C4-2B (cell line): ENCODE measurements around the gene SPACDR.
"Not testable (repeated sequence)": the region's sequence is repeated elsewhere in the genome, so short reads cannot be mapped to it uniquely, and the experiment has no call there.

Experiments used
- H3K27ac ChIP-seq: fragments of 450-650 bp; 2 replicates; pipeline ENCODE4 v1.5.1; 2017
- CTCF ChIP-seq: fragments of 450-650 bp; conservative IDR thresholded peaks from 2 replicates; pipeline ENCODE4 v1.5.1; 2017; ENCODE audit warnings: mild to moderate bottlenecking
- ZFX ChIP-seq: fragments of 450-650 bp; IDR thresholded peaks from 2 replicates; pipeline ENCODE4 v1.6.1; 2017

SPACDR gene

DNA sequence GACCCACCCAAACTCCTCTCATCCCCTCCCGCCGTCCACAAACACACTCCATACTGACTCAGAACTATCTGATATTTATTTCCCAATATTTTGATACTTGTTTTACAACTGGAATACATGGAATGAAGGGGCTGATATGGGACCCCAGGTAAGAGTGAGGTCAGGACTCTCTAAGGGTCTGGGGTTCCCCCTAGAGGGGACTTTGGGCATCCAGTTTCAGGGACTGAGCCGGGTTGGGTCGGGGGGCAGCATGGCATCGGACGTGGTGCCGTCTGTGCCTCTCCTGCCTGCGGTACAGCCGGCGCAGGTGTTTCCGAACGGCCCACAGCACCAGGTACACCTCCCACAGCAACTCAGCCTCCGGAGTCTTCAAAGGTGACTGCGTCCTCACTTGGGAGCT, 7.5 kb downstream of the SPACDR start:
- TF ChIP-seq CTCF (no peak), ZFX (no peak)
- no peak overlapping the region for H3K27ac ChIP-seq

DNA sequence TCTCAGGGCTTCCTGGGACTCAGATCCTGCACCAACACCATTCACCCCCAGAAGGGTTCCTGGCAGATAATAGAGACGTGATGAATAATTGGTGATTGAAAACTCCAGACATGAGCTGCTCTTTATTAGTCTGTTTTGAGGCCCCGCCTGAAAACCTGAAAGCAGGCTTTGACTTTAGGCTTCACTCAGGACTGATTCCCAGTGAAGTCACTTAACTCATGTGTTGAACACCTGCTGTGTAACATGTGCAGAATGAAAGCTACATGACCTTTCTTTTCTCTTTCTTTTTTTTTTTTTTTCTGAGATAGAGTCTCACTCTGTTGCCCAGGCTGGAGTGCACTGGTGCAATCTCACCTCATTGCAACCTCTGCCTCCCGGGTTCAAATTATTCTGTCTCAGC, 8.9 kb downstream of the SPACDR start:
- TF ChIP-seq ZFX (no peak), CTCF (no peak)
- no peak overlapping the region for H3K27ac ChIP-seq

DNA sequence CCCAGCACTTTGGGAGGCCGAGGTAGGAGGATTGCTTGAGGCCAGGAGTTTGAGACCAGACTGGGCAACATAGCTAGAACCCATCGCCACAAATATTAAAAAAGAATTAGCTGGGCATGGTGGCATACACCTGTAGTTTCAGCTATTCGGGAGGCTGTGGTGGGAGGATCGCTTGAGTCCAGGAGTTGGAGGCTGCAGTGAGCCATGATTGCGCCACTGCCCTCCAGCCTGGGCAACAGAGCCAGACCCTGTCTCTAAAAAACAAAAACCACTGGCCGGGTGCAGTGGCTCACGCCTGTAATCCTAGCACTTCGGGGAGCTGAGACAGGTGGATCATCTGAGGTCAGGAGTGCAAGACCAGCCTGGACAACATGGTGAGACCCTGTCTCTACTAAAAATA, 10.2 kb downstream of the SPACDR start:
- not testable (repeated sequence) for H3K27ac ChIP-seq

DNA sequence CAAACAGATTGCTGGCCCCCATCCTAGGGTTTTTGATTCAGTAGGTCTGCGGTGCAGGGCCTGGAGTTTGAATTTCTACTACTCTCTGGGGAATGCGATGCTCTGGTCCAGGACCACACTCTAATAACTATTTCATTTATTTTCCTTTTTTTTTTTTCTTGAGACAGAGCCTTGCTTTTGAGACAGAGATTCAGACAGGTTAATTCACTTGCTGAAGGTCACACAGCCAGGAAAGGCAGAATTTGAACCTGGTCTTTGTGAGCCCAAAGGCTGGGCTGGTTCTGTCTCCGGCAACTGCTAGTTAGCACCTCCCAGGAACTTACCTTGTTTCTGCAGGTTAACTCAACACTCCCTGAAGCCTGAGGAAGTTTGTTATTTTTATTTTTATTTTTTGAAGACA, 11.5 kb downstream of the SPACDR start:
- no peak for TF ChIP-seq CTCF
- no peak for TF ChIP-seq ZFX
- H3K27ac ChIP-seq, result no peak overlapping the region

GRCh38 chr7:100449190-100449795, 14.8 kb downstream of the SPACDR start:
- no peak overlapping the region for H3K27ac ChIP-seq

DNA sequence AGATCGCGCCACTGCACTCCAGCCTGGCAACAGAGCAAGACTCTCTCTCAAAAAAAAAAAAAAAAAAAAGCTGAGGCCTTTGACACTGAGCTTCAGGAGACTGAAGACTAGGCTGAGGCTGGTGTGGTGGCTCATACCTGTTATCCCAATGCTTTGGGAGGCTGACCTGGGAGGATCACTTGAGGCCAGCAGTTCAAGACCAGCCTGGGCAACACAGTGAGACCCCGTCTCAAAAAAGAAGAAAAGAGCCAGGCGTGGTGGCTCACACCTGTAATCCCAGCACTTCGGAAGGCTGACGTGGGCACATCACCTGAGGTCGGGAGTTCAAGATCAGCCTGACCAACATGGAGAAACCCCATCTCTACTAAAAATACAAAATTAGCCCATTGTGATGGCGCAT, 16.7 kb downstream of the SPACDR start:
- not testable (repeated sequence) for H3K27ac ChIP-seq

More at GRCh38 chr7:100449190-100449795, 14.8 kb downstream of the SPACDR start:
- TF ChIP-seq CTCF, result no peak
- no peak for TF ChIP-seq ZFX

GRCh38 chr7:100446040-100446439, 18.0 kb downstream of the SPACDR start:
- TF ChIP-seq CTCF, result no peak
- TF ChIP-seq ZFX, result no peak
- no peak overlapping the region for H3K27ac ChIP-seq

- no peak for TF ChIP-seq CTCF
- no peak for TF ChIP-seq ZFX
- H3K27ac ChIP-seq, result no peak overlapping the region
Measured at GRCh38 chr7:100444311-100445278, 19.5 kb downstream of the SPACDR start.
